Fibroblast of peridontal ligament (primary cell): Measurements from ENCODE around the gene ADH7.
"Not testable (repeated sequence)": the region's sequence is repeated elsewhere in the genome, so short reads cannot be mapped to it uniquely, and the experiment has no call there.

ENCODE experiments used
- DNase-seq: peaks from one replicate; pipeline ENCODE4 v3.0.0-alpha.2; 2010; ENCODE audit errors: extremely low read depth

Gene ADH7

GRCh38 chr4:99379571-99379970, 55.6 kb downstream of the ADH7 start:
- no peak for DNase-seq

- DNase-seq, result no peak
Observed at GRCh38 chr4:99378876-99379275, 56.3 kb downstream of the ADH7 start.

GRCh38 chr4:99377341-99377740, 57.8 kb downstream of the ADH7 start:
- DNase-seq, result peak; percentile 79

- DNase-seq, result not testable (repeated sequence)
Observed at GRCh38 chr4:99372464-99372863, 62.7 kb downstream of the ADH7 start.

GRCh38 chr4:99367817-99368216, 67.3 kb downstream of the ADH7 start:
- not testable (repeated sequence) for DNase-seq

- DNase-seq, result no peak
Observed at GRCh38 chr4:99366491-99366890, 68.7 kb downstream of the ADH7 start.

- no peak for DNase-seq
Observed at GRCh38 chr4:99362768-99363167, 72.4 kb downstream of the ADH7 start.
